Hematopoietic multipotent progenitor cell treated with erythropoietin and hydrocortisone succinate and interleukin-3 and kit ligand, for 4 days (in vitro differentiated cells): ENCODE results near the gene SCN8A.
A peak's percentile ranks its signal among the peaks of the same experiment; 100 is the strongest.

Experiments
- DNase-seq: peaks from one replicate; pipeline ENCODE4 v3.0.0-alpha.2; 2015

The SCN8A gene

DNA sequence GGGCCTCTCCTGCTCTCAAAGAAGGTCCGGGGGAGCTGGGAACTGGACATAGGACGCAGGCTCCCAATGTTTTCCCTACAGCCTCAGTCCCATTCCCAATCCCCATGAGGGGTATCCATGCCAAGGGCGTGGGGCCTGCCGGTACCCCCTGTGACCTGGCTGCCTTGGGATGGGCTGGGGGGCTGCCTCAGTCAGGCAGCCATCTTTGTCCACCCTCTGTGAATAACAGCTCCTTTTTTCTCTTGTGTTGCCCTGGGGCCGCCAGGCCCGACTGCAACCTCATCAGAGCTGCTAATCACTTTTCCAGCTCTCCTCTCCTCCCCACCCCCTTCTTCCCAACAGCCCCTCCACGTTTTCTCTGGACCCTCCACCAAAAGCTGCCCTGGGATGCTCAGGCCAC, 246.3 kb downstream of the SCN8A start:
- no peak for DNase-seq

GRCh38 chr12:51838036-51838435, 247.0 kb downstream of the SCN8A start:
- DNase-seq: no peak

DNA sequence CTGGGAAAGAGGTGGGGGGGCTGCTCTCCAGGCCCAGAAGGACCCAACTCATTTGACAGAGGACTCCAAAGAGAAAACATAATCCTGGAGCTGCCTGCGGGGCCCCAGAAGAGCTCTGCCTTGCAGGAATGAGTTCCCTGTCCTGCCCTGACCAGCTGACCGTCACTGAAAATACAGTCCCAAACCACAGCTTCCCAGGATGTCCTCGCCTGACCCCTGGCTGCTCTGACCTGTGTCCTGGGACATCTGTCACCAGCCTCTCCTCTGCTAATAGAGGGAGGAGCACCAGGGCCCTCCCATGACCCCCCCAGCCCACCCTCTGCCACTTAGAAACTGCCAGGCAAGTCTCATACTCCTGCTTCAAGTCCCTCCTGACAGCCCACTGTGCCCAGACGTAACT, 247.7 kb downstream of the SCN8A start:
- DNase-seq: no peak

- no peak for DNase-seq
These were observed 248.4 kb downstream of the SCN8A start for GRCh38 chr12:51839310-51839947.

DNA sequence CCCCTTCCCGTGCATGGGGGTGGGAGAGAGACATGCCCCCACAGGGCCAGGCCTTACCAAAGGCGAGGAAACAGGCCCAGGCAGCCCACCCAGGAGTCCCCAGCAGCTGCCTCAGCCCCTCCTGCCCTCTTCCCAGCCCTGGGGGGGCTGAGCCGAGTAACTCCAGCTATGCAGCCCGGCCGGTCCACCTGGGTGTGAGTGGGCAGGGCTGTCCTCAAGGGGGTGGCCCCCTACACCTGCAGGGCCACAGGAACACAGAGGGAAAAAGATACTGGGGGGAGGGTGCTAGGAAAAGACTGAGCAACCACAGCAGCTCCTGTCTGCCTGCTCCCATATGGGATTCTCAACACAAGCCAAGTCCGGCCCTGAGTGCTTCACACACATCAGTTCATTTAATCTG, 249.9 kb downstream of the SCN8A start:
- DNase-seq: no peak

DNA sequence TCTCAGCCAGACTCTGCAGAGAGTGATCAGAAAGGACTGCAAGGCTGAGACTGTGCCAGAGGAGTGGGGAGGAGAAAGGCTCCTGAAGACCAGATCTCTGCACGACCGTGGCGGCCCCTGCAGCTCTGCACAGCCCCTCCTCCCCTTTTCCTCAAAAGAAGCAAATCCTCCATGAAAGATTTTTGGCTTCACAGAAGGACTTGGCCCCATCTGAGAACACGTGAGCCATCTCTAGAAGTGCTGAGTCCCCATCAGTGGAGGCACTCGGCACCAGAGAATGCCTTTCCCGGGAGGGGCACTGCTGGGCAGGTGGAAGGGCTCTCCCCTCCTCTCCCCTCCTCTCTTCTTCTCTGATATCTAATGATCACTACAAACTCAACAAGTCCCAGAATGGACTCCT, 250.7 kb downstream of the SCN8A start:
- no peak for DNase-seq

- no peak for DNase-seq
These were observed 253.8 kb downstream of the SCN8A start for GRCh38 chr12:51844854-51845253.

DNA sequence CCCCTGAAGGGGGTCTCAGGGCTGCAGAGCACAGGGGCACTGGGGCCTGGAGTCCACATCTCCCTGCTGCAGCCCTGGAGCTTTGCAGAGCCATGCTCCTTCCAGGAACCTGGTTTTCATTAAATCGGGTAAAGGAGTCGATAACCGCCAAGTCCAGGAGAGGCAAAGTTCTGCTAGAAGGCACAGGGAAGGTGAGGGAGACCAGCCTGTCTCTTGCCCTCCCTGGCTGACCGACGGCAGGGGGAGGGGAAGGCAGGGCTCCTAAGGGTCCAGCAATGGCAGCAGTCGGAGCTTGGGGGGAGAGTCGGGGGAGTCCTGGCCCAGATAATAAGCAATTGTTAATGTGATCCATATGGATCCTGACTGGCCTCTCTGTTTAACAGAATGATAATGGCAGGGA, 254.4 kb downstream of the SCN8A start:
- no peak for DNase-seq

GRCh38 chr12:51846271-51846691, 255.2 kb downstream of the SCN8A start:
- DNase-seq: no peak

DNA sequence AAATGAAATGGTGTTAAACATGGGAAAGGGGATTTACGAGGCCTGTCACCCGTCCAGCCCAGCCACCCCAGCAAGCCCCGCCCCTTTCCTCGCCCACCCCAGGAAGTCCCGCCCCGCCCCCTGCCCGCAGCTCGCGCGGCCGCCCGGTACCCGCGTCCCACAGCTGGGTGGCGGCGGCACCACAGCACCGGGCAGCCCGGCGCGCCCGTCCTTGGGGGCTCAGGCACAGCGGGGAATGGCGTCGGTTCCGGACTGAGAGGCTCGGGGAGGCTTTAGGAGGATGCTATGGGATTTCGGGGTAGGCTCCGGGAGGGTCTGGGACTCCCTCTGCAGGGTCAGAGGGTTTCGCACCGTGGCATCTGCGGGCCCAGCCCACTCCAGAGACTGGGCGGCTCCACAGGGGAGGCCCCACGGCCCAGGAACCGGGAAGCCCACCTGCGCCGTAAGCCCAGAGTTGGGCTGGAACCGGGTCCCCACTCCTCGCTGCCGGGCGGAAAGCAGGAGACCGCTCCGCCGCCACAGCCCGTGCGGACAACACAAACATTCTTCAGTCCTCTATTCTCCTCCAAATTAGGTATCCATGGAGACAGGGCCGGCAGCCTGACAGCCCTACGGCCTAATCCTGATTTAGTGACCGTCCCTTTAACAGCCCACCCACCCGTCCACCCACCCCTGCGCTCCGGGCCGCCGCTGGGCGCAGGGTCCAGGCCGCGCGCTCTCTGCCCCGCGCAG, 256.0 kb downstream of the SCN8A start:
- DNase-seq: peak; percentile 48

DNA sequence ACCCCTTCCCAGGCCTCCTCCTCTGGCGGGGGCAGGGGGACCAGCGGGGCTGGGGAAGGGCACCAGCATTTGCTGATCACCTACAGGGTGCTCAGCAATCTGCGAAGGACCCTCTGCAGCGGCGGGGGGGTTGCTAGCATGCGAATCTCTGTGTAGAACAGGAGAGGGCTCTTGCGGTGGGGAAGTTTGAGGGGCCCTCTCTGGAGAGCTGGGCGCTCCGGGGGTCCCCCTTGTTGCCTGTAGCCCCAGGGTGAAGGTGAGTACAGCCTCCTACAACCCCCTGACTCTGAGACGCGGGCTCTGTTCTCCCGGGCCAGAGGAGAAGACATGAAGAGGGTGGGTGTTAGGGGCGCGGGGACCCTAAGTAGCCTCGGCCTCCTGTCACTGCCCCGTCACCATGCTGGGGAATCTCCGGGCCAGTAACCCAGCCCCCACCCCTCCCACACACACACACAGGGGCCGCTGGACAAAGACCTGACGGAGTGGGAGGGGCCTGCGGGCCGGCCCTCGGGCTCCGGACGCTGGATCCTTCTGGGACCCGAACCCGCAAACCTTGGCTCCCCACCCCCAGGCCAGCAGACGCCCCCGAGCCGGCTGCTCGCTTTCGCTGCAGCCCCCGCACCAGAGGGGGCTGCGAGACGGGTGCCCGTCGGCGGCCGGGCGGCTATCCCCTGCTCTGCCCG, 256.8 kb downstream of the SCN8A start:
- DNase-seq: no peak

DNA sequence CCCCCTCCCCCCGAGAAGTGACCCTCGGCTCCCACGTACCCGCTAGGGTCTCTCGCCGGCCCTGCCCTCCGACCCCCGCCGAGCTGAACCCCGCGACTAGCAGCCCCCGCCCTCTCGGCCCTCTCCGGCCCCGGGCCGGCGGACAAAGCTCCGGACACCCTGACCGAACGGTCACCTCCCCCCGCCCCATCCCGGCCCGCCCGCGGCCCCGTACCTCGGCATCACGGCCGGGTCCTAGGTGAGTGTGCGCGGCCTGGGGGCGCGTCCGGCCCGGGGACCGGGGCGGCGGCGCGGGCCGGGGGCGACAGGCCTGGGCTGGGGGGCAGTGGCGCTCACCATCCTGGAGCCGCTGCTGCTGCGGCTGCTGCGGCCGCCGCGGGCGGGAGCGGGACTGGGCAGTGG, 257.3 kb downstream of the SCN8A start, which contains the start of gene FIGNL2:
TSS of gene FIGNL2 (minus strand) at position 393 of the 402 bp plus-strand sequence. CDS start 26,305 bp downstream, outside the sequence.
- DNase-seq: no peak

GRCh38 chr12:51848841-51849735, 258.1 kb downstream of the SCN8A start:
- DNase-seq: no peak

DNA sequence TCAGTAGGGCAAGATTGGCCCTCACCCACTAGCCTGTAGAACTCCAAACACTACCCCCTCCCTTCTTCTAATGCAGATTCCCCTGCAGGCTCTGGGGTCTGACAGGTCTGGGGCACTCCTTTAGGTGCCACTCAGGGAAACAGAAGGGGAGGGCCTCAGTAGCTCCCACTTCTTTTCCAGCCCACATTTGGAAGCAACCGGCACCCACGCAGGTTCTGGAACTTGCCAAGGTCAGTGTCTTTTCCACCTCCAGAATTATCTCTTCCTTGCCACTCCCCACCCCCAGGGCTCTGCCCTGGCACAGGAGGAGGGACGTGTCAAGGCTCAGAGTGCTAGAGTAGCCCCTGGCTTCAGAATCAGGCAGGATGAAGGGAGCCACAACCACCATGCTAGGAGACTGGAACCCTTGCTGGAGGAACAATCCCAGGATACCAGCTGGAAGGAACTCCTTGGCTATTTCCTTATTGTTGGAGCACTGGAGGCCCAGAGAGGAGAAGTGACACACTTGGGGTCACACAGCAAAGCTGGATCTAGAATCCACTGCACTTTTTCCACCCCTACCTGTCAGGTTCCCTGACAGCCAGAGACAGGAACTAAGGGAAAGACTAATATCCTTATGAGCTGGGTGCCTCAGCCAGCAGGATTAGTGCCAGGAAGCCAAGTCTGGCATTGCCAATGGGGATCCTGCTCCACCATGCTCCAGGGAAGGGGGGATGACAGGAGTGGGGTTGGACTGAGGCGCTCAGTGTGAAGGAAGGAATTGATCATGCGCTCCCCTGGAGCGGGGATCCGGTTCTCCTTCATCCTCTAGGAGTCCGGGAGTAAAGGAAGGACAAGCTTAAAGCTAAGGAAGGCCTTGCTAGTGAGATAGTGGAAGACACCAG, 259.3 kb downstream of the SCN8A start:
- DNase-seq: no peak

DNA sequence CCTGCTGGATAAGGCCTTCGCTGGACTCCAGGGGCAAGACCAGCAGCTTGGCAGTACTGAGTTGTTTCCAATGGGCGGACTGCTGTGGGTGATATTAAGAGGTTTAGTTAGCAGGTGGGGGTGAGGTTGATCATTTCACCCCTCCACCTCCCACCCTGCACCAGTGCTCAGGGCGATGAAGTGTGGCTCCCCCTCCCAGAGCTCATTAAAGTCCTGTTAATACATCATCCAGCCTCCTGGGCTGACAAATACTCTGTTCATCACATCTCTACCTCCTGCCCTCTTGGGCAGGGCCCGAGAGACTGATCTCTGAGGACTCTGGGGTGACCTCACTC, 259.9 kb downstream of the SCN8A start:
- DNase-seq: no peak

DNA sequence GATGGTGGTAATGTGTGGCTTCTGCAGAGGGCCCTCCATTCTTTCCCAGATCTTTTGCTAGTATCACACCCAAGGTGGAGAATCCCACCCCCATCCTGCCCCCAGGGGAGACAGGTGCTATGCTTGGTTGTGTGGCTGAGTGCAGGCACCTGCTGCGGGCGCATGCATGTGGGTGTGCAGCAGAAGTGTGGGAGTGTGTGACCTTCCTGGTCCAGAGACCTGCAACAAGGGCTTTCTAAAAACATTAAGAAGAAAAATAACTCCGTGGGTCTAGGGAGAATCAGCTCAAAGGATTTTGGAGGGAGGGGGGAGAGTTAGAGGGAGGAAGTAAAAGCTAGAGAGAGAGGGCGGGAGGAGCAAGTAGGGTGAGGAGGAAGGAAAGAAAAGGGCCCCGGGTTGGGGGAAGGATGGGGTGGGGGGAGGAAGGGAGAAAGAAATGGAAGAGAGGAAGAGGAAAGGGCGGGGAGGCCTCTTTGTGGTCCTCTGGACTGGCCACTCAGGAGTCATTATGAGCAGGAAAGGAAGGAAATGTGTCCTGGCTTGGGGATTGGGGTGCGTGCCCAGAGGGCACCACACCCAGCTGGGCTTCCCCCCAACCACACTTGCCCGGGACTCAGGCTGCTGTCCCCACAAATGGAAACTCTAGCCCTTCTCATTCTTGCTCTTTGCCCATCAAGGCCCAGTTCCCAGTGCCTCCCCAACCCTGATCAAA, 260.5 kb downstream of the SCN8A start:
- peak; percentile 22 for DNase-seq

GRCh38 chr12:51852404-51853137, 261.5 kb downstream of the SCN8A start:
- DNase-seq: no peak

DNA sequence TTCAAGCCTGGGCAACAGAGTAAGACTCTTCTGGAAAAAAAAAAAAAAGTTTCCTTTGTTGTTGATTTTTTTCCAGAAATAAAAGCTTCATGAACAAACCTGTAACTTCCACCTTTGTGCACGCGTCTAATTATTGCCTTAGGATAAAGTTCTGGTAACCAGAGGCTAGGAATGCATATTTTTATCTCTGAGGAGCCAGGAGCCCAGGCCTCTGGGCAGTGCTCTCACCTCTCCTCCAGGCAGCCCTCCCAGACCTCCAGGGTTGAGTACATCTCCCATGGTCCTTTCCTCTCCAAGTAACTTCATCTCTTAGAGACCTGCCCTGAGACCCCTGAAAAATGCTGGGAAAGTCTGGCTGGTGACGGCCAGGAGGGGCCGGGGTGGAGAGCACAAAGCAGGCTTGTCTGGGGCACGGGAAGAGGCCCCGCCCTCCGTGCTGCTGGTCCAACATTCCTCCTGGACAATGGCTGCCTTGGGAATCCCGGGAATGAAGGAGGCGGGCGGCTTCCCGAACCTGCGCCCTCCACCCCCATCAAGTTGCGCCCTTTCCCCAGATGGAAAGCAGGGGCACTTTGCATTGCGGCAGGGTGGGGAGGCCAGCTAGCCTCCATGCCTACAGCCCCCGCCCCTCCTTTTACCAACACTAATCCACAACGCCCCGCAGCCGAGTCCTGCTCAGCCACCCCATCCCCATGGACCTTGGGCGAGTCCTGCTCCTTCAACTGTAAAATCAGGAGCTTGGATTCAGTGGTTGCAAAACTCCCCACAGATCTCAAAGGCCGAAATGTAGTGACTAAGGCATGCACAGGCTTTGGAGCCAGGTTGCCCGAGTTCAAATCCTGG, 264.8 kb downstream of the SCN8A start:
- no peak for DNase-seq

GRCh38 chr12:51860986-51861385, 270.0 kb downstream of the SCN8A start:
- DNase-seq: no peak
